Neutrophil (primary cell): ENCODE results near the gene CCL8.
"Not testable (repeated sequence)": the region's sequence is repeated elsewhere in the genome, so short reads cannot be mapped to it uniquely, and the experiment has no call there.

Experiments
- H3K27ac ChIP-seq: fragments of 200-600 bp; sonication (generic); 2 replicates; pipeline ENCODE4 v1.5.1; 2016; ENCODE audit warnings: mild to moderate bottlenecking, moderate library complexity
- H3K27me3 ChIP-seq: fragments of 200-600 bp; sonication (generic); 2 replicates; pipeline ENCODE4 v1.6.0; 2016; ENCODE audit warnings: mild to moderate bottlenecking
- H3K36me3 ChIP-seq: fragments of 200-600 bp; sonication (generic); 2 replicates; pipeline ENCODE4 v1.5.1; 2017
- H3K4me1 ChIP-seq, 2 experiments: fragments of 200-600 bp in 1 of 2; sonication (generic) in 1 of 2; 1 replicate in 1 of 2; 2 replicates in 1 of 2; pipeline versions ENCODE4 v1.5.1 to v1.6.1; 2013 to 2016; ENCODE audit warnings: low read depth in 1 of 2, low read length in 1 of 2, mild to moderate bottlenecking in 1 of 2, moderate library complexity in 1 of 2; ENCODE audit not compliant: control insufficient read depth in 1 of 2, insufficient read depth in 1 of 2
- H3K4me3 ChIP-seq, 2 experiments: fragments of 200-600 bp in 1 of 2; sonication (generic) in 1 of 2; 1 replicate in 1 of 2; 2 replicates in 1 of 2; pipeline ENCODE4 v1.5.1; 2013 to 2016; ENCODE audit warnings: low read depth in 1 of 2, low read length in 1 of 2, mild to moderate bottlenecking in 1 of 2, moderate library complexity in 1 of 2
- H3K9me3 ChIP-seq: fragments of 200-600 bp; sonication (generic); 2 replicates; pipeline ENCODE4 v1.5.1; 2016
- TF ChIP-seq, protein P1 (sequence below): fragments of 200-600 bp; sonication (generic); IDR thresholded peaks from 2 replicates; pipeline ENCODE4 v1.5.1; 2016; ENCODE audit warnings: antibody characterized with exemption

Gene CCL8

GRCh38 chr17:34312080-34312479 is 7.2 kb upstream of the CCL8 start:
- TF ChIP-seq, protein P1, sequence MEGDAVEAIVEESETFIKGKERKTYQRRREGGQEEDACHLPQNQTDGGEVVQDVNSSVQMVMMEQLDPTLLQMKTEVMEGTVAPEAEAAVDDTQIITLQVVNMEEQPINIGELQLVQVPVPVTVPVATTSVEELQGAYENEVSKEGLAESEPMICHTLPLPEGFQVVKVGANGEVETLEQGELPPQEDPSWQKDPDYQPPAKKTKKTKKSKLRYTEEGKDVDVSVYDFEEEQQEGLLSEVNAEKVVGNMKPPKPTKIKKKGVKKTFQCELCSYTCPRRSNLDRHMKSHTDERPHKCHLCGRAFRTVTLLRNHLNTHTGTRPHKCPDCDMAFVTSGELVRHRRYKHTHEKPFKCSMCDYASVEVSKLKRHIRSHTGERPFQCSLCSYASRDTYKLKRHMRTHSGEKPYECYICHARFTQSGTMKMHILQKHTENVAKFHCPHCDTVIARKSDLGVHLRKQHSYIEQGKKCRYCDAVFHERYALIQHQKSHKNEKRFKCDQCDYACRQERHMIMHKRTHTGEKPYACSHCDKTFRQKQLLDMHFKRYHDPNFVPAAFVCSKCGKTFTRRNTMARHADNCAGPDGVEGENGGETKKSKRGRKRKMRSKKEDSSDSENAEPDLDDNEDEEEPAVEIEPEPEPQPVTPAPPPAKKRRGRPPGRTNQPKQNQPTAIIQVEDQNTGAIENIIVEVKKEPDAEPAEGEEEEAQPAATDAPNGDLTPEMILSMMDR, result no peak
- no peak overlapping the region for H3K4me3 ChIP-seq
- no peaks in the 10 kb centered on the region for H3K9me3 ChIP-seq
- no peak overlapping the region for H3K27ac ChIP-seq
- H3K36me3 ChIP-seq, result no peaks in the 10 kb centered on the region
- peaks cover 16 to 24% of the 10 kb centered on the region in 2 experiments for H3K4me1 ChIP-seq
- H3K27me3 ChIP-seq, result no peaks in the 10 kb centered on the region

DNA sequence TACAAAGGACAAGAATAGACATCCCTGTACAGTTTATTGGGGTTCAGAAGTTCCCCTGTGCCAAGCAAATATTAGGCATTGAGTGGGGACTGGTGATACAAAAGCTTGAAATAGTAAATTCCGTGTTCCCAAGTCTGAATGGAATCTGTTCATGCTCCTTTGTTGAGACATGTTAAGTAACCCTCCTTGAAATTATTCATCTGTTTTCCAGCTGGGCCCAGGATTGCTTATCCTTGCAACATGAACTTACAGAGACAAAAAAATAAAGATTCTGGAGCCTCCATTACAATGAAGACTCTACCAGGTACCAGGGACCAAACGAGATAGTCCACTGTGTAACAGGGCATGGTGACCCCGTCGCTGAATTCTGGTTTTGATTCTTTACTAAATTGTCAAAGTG is 6.1 kb upstream of the CCL8 start:
- Histone ChIP-seq H3K9me3 (no peaks in the 10 kb centered on the region), H3K36me3 (no peaks in the 10 kb centered on the region), H3K27me3 (no peaks in the 10 kb centered on the region), H3K27ac (no peak overlapping the region), H3K4me3 (no peak overlapping the region), H3K4me1 (peaks cover 10 to 19% of the 10 kb centered on the region in 2 experiments)
- TF ChIP-seq, protein P1, result no peak

GRCh38 chr17:34314279-34314678 is 5.0 kb upstream of the CCL8 start:
- H3K4me1 ChIP-seq, result peaks cover 10 to 16% of the 10 kb centered on the region in 2 experiments
- no peaks in the 10 kb centered on the region for H3K9me3 ChIP-seq
- H3K4me3 ChIP-seq, result no peak overlapping the region
- H3K36me3 ChIP-seq, result no peaks in the 10 kb centered on the region
- H3K27ac ChIP-seq, result peak overlapping the region; percentile 34
- H3K27me3 ChIP-seq, result no peaks in the 10 kb centered on the region
- TF ChIP-seq, protein P1, result no peak

DNA sequence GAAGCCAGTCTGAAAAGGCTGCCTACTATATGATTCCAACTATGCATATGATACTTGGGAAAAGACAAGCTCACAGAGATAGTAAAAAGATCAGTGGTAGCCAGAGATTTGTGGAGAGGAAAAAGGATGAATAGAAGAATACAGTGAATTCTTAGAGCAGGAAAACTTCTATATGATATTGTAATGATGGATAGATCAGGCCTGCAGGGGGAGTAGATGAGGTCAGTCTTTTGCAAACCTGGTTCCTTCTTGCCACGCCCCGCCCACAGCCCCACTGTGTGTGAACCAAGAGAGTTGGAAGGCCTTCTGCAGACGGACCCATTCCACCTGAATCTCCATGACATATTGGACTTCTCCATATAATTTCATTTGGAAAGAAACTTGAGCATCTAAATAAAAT is 761 bp upstream of the CCL8 start:
- TF ChIP-seq, protein P1, result no peak
- H3K4me3 ChIP-seq, result no peak overlapping the region
- peaks cover 10 to 16% of the 10 kb centered on the region in 2 experiments for H3K4me1 ChIP-seq
- H3K36me3 ChIP-seq, result no peaks in the 10 kb centered on the region
- H3K9me3 ChIP-seq, result no peaks in the 10 kb centered on the region
- no peaks in the 10 kb centered on the region for H3K27me3 ChIP-seq
- no peak overlapping the region for H3K27ac ChIP-seq

- no peak overlapping the region for H3K4me3 ChIP-seq
- no peaks in the 10 kb centered on the region for H3K4me1 ChIP-seq
- no peaks in the 10 kb centered on the region for H3K27me3 ChIP-seq
- TF ChIP-seq, protein P1, result no peak
- no peak overlapping the region for H3K27ac ChIP-seq
- H3K9me3 ChIP-seq, result no peaks in the 10 kb centered on the region
- H3K36me3 ChIP-seq, result no peaks in the 10 kb centered on the region
Measured at GRCh38 chr17:34321964-34322363, 2.7 kb downstream of the CCL8 start.

DNA sequence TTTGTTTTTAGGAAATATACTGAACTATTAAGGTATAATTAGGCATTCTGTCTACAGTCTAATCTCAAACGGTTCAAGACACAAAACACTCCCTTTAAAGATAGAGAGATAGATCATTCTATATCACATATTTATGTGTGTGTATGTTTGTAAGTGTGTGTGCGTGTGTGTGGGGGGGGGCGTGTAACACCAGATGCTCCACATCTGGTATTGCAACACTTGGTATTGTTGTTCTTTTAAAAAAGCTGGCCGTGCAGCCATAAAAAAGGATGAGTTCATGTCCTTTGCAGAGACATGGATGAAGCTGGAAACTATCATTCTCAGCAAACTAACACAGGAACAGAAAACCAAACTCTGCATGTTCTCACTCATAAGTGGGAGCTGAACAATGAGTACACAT is 8.3 kb downstream of the CCL8 start:
- H3K4me3 ChIP-seq, H3K4me1 ChIP-seq, H3K27ac ChIP-seq, H3K27me3 ChIP-seq, H3K36me3 ChIP-seq, H3K9me3 ChIP-seq: not testable (repeated sequence)
